Mucosa of rectum (tissue), 2 donors: Measurements from ENCODE around the gene SLC27A6.

Experiments used
- H3K27ac ChIP-seq, 2 donors: one replicate each; pipeline ENCODE4 v1.7.0; 2013; ENCODE audit warnings: inconsistent platforms in 2 of 2, low read depth in 2 of 2, low read length in 2 of 2
- H3K27me3 ChIP-seq, 2 donors: one replicate each; pipeline ENCODE4 v1.7.0; 2013; ENCODE audit warnings: low read length in 2 of 2; ENCODE audit not compliant: control insufficient read depth in 2 of 2, insufficient read depth in 2 of 2
- H3K36me3 ChIP-seq, 2 donors: one replicate each; pipeline ENCODE4 v1.7.0; 2013; ENCODE audit warnings: low read length in 2 of 2; ENCODE audit not compliant: control insufficient read depth in 2 of 2, insufficient read depth in 2 of 2
- H3K4me1 ChIP-seq, 2 donors: one replicate each; pipeline ENCODE4 v1.7.0; 2013; ENCODE audit warnings: low read length in 2 of 2, mild to moderate bottlenecking in 1 of 2; ENCODE audit not compliant: control insufficient read depth in 2 of 2, insufficient read depth in 2 of 2
- H3K4me3 ChIP-seq, 2 donors: one replicate each; pipeline ENCODE4 v1.7.0; 2013; ENCODE audit warnings: low read length in 2 of 2
- H3K9ac ChIP-seq, 2 donors: one replicate each; pipeline ENCODE4 v1.7.0; 2013; ENCODE audit warnings: low read length in 2 of 2, low read depth in 1 of 2, mild to moderate bottlenecking in 1 of 2
- H3K9me3 ChIP-seq, 2 donors: one replicate each; pipeline ENCODE4 v1.7.0; 2013; ENCODE audit warnings: low read length in 2 of 2; ENCODE audit not compliant: control insufficient read depth in 2 of 2
- donor health status: healthy.
- donor health status: Normal muscosa, but diverticular disease.

The SLC27A6 gene

GRCh38 chr5:128956164-128956563 lies 9.1 kb upstream of the SLC27A6 start:
- no peaks in the 10 kb centered on the region for H3K36me3 ChIP-seq
- no peaks in the 10 kb centered on the region for H3K9me3 ChIP-seq
- no peak overlapping the region for H3K27ac ChIP-seq
- no peak overlapping the region for H3K4me3 ChIP-seq
- no peaks in the 10 kb centered on the region for H3K4me1 ChIP-seq
- H3K27me3 ChIP-seq, result no peaks in the 10 kb centered on the region
- H3K9ac ChIP-seq, result no peak overlapping the region

- no peaks in the 10 kb centered on the region for H3K27me3 ChIP-seq
- H3K9me3 ChIP-seq, result no peaks in the 10 kb centered on the region
- H3K4me1 ChIP-seq, result no peaks in the 10 kb centered on the region
- no peak overlapping the region for H3K27ac ChIP-seq
- no peak overlapping the region for H3K9ac ChIP-seq
- no peaks in the 10 kb centered on the region for H3K36me3 ChIP-seq
- H3K4me3 ChIP-seq, result no peak overlapping the region
These were observed 3.1 kb upstream of the SLC27A6 start for GRCh38 chr5:128962211-128962610.

- Histone ChIP-seq H3K27ac (no peak overlapping the region), H3K9ac (no peak overlapping the region), H3K4me1 (no peaks in the 10 kb centered on the region), H3K4me3 (peak overlapping the region; percentile 38), H3K27me3 (no peaks in the 10 kb centered on the region), H3K9me3 (no peaks in the 10 kb centered on the region), H3K36me3 (no peaks in the 10 kb centered on the region)
These were observed 482 bp downstream of the SLC27A6 start for GRCh38 chr5:128965638-128966302.

- Histone ChIP-seq H3K36me3 (no peaks in the 10 kb centered on the region), H3K27me3 (no peaks in the 10 kb centered on the region), H3K9me3 (no peaks in the 10 kb centered on the region), H3K4me1 (no peaks in the 10 kb centered on the region), H3K9ac (no peak overlapping the region), H3K4me3 (no peak overlapping the region), H3K27ac (no peak overlapping the region)
These were observed 1.1 kb downstream of the SLC27A6 start for GRCh38 chr5:128966375-128966774.

GRCh38 chr5:128966846-128967245 lies 1.6 kb downstream of the SLC27A6 start:
- Histone ChIP-seq H3K27ac (no peak overlapping the region), H3K9ac (no peak overlapping the region), H3K27me3 (no peaks in the 10 kb centered on the region), H3K9me3 (no peaks in the 10 kb centered on the region), H3K4me1 (no peaks in the 10 kb centered on the region), H3K36me3 (no peaks in the 10 kb centered on the region), H3K4me3 (no peak overlapping the region)

GRCh38 chr5:128973244-128973643 lies 8.0 kb downstream of the SLC27A6 start:
- H3K4me3 ChIP-seq, result no peak overlapping the region
- H3K9ac ChIP-seq, result no peak overlapping the region
- H3K27me3 ChIP-seq, result no peaks in the 10 kb centered on the region
- no peak overlapping the region for H3K27ac ChIP-seq
- H3K9me3 ChIP-seq, result no peaks in the 10 kb centered on the region
- no peaks in the 10 kb centered on the region for H3K4me1 ChIP-seq
- no peaks in the 10 kb centered on the region for H3K36me3 ChIP-seq

GRCh38 chr5:128974567-128974966 lies 9.3 kb downstream of the SLC27A6 start:
- Histone ChIP-seq H3K9me3 (no peaks in the 10 kb centered on the region), H3K27me3 (no peaks in the 10 kb centered on the region), H3K4me3 (no peak overlapping the region)

GRCh38 chr5:128979761-128980160 lies 14.5 kb downstream of the SLC27A6 start:
- Histone ChIP-seq H3K27ac (no peak overlapping the region), H3K9ac (no peak overlapping the region), H3K36me3 (no peaks in the 10 kb centered on the region), H3K4me1 (no peaks in the 10 kb centered on the region), H3K27me3 (no peaks in the 10 kb centered on the region), H3K9me3 (no peaks in the 10 kb centered on the region), H3K4me3 (no peak overlapping the region)

More at GRCh38 chr5:128974567-128974966, 9.3 kb downstream of the SLC27A6 start:
- H3K27ac ChIP-seq, result no peak overlapping the region
- H3K4me1 ChIP-seq, result no peaks in the 10 kb centered on the region
- H3K36me3 ChIP-seq, result no peaks in the 10 kb centered on the region
- no peak overlapping the region for H3K9ac ChIP-seq

GRCh38 chr5:128980917-128981316 lies 15.6 kb downstream of the SLC27A6 start:
- no peaks in the 10 kb centered on the region for H3K9me3 ChIP-seq
- H3K4me3 ChIP-seq, result no peak overlapping the region
- H3K27ac ChIP-seq, result no peak overlapping the region
- H3K36me3 ChIP-seq, result no peaks in the 10 kb centered on the region
- H3K27me3 ChIP-seq, result no peaks in the 10 kb centered on the region
- no peaks in the 10 kb centered on the region for H3K4me1 ChIP-seq
- no peak overlapping the region for H3K9ac ChIP-seq

GRCh38 chr5:128984480-128984879 lies 19.2 kb downstream of the SLC27A6 start:
- Histone ChIP-seq H3K27ac (no peak overlapping the region), H3K36me3 (no peaks in the 10 kb centered on the region), H3K9me3 (no peaks in the 10 kb centered on the region), H3K9ac (no peak overlapping the region), H3K27me3 (no peaks in the 10 kb centered on the region), H3K4me1 (no peaks in the 10 kb centered on the region), H3K4me3 (no peak overlapping the region)

- Histone ChIP-seq H3K27ac (no peak overlapping the region), H3K36me3 (no peaks in the 10 kb centered on the region), H3K9me3 (no peaks in the 10 kb centered on the region), H3K4me1 (no peaks in the 10 kb centered on the region), H3K27me3 (no peaks in the 10 kb centered on the region), H3K9ac (no peak overlapping the region), H3K4me3 (no peak overlapping the region)
These were observed 23.2 kb downstream of the SLC27A6 start for GRCh38 chr5:128988476-128988875.
